Activated gamma-delta T cell treated with anti-CD3 and anti-CD28 coated beads, Interleukin-2, amount 50 U/mL, for 16 hours (primary cell): ENCODE results near the gene SCARB1.

Experiments used
- DNase-seq: peaks from one replicate; pipeline ENCODE4 v3.0.0-alpha.2; 2020; ENCODE audit warnings: low read depth

Gene SCARB1

DNA sequence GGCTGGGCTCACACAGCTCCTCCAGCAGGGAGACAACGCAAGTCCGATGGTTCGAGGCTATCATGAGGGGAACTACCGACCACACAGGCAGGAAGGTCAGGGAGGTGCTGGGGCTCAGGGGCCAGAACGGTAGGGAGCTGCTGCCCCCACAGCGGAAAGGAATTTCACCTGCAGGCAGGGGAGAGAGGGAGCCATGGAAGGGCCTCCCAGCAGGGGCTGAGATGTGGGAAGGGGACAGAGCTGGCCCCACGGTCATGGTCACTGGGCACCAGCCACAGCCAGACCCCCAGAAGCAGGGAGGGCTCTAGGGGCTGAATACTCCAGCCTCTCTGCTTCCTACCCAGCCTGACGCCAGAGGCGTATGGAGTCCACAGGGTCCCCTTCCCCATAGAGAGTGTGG is 103.1 kb downstream of the SCARB1 start:
- no peak for DNase-seq

GRCh38 chr12:124759841-124760503 is 103.7 kb downstream of the SCARB1 start:
- DNase-seq, result no peak

GRCh38 chr12:124758266-124759220 is 105.1 kb downstream of the SCARB1 start:
- no peak for DNase-seq

DNA sequence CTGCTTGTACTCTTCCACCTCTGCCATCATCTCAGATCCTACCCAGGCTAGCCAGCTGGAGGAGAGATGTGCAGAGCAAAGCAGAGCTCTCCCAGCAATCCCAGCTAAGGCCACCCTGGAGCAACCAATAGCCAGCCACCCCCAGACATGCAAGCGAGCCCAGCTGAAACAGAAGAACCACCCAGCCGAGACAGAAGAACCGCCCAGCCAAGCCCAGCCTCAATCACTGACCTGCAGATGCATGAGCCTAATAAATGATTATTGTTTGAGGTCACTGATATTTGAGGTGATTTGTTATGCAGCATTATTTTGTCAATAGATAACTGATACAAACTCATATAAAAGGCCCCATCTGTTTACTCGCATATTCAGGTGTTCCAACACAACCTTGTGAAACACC is 106.3 kb downstream of the SCARB1 start:
- DNase-seq, result no peak

DNA sequence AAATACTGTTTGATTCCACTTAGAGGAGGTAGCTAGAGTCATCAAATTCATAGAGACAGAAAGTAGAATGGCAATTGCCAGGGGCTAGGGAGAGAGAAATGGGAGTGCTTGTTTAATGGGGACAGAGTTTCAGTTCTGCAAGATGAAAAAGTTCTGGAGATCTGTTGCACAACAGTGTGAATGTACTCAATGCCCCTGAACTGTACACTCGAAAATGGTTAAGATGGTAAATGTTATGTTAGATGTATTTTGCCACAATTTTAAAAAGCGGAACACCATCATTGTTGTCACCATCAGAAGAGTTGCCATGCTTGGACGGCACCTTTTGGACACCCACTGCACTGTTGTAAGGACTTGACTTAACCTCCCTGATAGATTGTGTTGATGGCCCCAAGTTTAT is 106.9 kb downstream of the SCARB1 start:
- DNase-seq, result no peak

- no peak for DNase-seq
Measured at GRCh38 chr12:124756166-124756565, 107.5 kb downstream of the SCARB1 start.

GRCh38 chr12:124755801-124756148 is 107.9 kb downstream of the SCARB1 start:
- no peak for DNase-seq

DNA sequence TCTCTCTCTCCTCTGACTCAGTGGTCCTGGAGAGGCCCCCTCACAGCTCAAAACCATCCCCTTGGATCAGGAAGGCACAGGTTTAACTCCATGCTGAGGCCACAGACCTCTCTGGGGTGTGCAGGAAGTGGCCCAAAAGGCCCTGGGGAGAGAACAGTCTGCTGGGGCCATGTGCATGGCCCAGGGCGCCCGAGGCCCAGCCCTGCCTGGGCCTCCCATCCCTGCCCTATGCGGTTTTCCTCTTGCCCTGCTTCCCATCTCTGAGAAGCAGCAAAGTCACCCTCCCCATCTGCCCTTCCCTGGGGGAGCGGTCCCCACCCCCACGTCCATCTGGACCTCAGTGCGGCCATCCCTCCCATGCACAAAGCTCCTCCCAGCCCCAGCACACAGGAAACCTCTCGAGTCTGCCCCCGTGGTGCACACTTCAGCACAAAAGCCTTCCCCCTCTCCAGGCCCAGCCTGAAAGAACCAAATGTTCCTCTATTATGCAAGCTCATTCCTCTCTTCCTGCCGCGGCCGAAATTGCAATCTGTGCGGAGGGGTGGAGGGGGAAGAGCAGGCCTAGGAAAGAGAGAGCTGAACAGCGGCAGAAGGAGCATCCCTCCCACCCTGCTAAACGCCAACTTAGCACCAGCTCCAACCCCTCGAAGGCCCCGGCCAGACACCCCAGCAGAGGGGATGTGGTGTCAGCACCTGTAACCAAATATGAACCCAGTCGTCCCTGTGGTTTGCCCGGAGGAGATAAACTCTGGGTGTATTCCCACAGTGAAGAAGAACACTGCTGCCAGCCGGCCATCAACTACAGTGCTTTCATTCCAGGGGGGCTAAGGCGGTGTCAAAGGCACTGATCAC is 108.5 kb downstream of the SCARB1 start:
- DNase-seq, result no peak

DNA sequence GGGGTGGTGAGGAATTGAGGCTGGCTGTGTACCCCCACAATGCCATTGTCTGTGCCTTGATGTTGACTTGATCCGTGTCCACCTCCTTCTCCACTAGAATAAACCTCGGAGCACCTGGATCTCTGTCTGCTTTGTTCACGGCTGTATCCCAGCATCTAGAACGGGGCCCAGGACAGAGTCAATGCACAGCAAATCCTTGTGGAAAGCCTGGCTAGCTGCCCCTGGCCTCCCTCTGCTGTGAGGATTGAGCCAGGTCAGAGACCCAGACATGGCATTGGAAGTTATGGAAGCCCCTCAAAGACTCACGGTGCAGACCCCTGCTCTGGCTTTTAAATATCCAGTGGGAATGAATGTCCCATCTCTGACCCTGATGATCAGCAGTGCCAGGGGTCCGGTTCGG is 109.2 kb downstream of the SCARB1 start:
- DNase-seq, result no peak

GRCh38 chr12:124753993-124754392 is 109.7 kb downstream of the SCARB1 start:
- DNase-seq, result no peak

DNA sequence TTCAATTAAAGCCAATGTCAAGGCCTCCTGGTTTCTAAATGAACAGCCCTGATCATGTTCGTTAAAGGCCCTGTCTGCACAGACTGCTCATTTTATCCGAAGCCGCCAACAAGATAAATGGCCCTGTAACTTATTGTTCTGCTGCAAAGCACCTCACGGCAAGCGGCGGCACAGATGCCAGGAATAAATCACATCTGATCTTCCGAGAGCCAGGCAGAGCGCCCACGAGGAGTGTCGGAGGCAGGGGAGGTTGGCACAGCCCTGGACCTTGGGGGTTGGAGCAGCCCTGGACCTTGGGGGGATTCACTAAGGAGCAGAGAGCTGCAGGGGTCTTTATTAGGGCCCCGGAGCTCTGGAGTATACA is 110.5 kb downstream of the SCARB1 start:
- no peak for DNase-seq

GRCh38 chr12:124752437-124753227 is 111.0 kb downstream of the SCARB1 start:
- DNase-seq, result no peak

DNA sequence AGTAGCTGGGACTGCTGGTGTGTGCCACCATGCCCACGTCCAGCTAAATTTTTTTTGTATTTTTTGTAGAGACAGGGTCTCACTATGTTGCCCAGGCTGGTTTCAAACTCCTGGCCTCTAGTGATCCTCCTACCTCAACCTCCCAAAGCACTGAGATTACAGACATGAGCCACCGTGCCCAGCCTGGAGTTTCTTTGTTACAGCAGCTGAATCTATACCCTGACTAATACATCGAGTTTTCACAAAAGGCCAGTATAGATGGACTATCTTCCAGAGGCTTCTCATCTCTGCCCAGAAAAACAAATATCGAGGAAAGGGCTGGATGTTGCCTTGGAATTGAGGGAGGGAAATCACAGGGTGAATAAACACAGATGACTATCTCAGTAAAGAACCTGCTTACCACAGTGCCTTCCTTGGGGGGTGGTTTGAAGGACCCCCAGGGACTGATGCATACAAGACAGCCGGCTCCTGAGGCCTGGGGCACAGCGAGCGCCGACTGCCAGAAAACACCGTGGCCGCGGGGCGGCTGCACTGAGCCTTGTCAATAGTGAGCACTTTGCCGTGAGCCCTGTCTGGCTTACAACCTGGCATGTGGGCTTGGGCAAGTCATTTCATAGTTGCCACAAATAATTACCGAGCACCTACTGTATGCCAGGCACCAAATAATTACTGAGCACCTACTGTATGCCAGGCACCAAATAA is 111.9 kb downstream of the SCARB1 start:
- no peak for DNase-seq

- no peak for DNase-seq
Measured at GRCh38 chr12:124750787-124751471, 112.7 kb downstream of the SCARB1 start.

DNA sequence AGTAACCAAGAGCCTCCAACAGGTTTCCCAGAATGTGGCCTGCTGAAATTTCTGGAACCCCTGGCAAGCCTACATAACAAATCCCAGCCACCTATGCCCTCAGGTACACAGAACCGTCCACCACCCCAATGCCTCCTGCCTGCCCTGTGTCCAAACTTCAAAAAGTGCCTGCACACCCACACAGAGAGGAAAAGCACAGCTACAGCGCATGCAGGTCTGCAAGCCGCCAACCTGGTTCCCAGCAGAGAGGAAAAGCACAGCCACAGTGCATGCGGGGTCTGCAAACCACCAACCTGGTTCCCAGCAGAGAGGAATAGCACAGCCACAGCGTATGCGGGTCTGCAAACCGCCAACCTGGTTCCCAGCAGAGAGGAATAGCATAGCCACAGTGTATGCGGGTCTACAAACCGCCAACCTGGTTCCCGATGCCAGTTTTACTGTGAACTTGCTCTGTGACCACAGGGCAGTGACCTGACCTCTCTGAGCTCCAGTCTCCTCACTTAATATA is 113.5 kb downstream of the SCARB1 start:
- no peak for DNase-seq

GRCh38 chr12:124749725-124750124 is 113.9 kb downstream of the SCARB1 start:
- DNase-seq, result no peak

- no peak for DNase-seq
Measured at GRCh38 chr12:124747426-124748161, 116.1 kb downstream of the SCARB1 start.

DNA sequence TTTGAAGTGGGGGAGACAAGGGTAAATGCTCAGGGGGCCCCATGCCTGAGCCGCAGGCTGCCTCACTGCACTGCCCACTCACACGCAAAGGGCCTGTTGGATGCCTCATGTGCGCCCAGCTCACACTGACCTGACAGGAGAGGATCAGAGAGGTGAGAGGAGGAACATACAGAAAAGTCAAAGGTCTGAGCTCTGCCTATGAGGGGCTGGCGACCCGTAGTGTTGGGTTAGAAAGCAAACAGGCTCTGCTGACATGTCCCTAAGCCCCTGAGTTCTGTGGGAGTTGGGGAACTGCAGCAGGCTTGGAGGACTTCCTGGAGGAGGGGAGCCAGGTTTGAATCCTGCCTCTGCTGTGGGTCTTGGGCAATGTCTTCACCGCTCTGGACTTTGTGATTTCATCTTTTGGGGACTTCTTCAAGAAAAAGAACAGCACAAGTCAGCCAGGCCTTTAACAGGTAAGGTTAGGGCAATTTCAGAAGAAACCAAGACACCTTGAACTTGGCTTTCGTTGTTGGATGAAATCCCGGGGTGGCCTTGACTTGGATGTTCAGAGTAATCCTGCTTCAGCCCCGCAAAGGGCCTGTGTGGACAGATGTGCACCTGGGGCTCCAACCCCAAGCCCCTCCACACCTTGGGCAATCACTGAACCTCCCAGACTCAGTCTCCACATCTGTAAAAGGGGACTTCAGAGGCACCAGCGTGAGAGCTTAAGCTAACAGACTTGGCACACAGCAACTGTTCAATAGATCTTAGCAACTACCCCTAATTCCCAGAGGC is 116.8 kb downstream of the SCARB1 start:
- DNase-seq, result no peak
